IMR-90 (cell line): ENCODE data around the gene LUZP2. TPM values are rescaled to one million over a fixed set of nuclear protein-coding genes. Genes with fewer than 3 reads are reported as not detected.

ENCODE experiments used
- ATAC-seq: fragments of 200-7000 bp; cut with Tn5 transposase; 2 replicates; pipeline ENCODE4 v1.9.1; 2020; ENCODE audit warnings: low read depth, mild to moderate bottlenecking, moderate library complexity
- BruUV-seq: library from RNA; stranded (reverse); fragments of 400-500 nt; replicated peaks from 2 replicates; lab custom pipeline; 2021; lab: Mats Ljungman, UMichigan
- CTCF ChIA-PET: fragments of 300-600 bp; formaldehyde crosslinking; extraction: SDS; loops from one replicate; lab custom pipeline; 2021; ENCODE audit warnings: antibody characterized with exemption; lab: Yijun Ruan, JAX
- POLR2A ChIA-PET: fragments of 300-600 bp; sonication (Branson Sonifier 250); formaldehyde crosslinking; loops from one replicate; lab custom pipeline; 2022; ENCODE audit warnings: antibody characterized with exemption; ENCODE audit not compliant: unreplicated experiment; lab: Charles Lee
- DNase-seq: peaks from one replicate; pipeline ENCODE4 v3.0.0; 2013
- H2AFZ ChIP-seq: replicated peaks from 2 replicates; pipeline ENCODE3; 2013; ENCODE audit warnings: low read length, mild to moderate bottlenecking; ENCODE audit not compliant: poor library complexity
- H2AK5ac ChIP-seq: 2 replicates; pipeline ENCODE4 v1.6.1; 2013; ENCODE audit warnings: low read depth, low read length, inconsistent platforms
- H2AK9ac ChIP-seq: replicated peaks from 2 replicates; pipeline ENCODE3; 2013; ENCODE audit warnings: mild to moderate bottlenecking, low read depth, low read length, moderate library complexity; ENCODE audit not compliant: poor library complexity
- H2BK120ac ChIP-seq: 2 replicates; pipeline ENCODE4 v1.6.1; 2013; ENCODE audit warnings: low read depth, low read length, inconsistent platforms
- H2BK15ac ChIP-seq: 3 replicates; pipeline ENCODE4 v1.6.1; 2013; ENCODE audit warnings: low read depth, low read length, inconsistent platforms
- H2BK20ac ChIP-seq: 2 replicates; pipeline ENCODE4 v1.6.1; 2013; ENCODE audit warnings: low read depth, mild to moderate bottlenecking, inconsistent platforms, low read length, moderate library complexity
- H2BK5ac ChIP-seq: 2 replicates; pipeline ENCODE4 v1.6.1; 2013; ENCODE audit warnings: mild to moderate bottlenecking, low read depth, low read length, inconsistent platforms; ENCODE audit not compliant: poor library complexity, severe bottlenecking
- H3K14ac ChIP-seq: replicated peaks from 2 replicates; pipeline ENCODE4 v1.6.1; 2013; ENCODE audit warnings: low read depth, low read length, inconsistent platforms
- H3K18ac ChIP-seq: 2 replicates; pipeline ENCODE4 v1.6.1; 2013; ENCODE audit warnings: low read depth, low read length, control low read depth
- H3K23ac ChIP-seq: 2 replicates; pipeline ENCODE4 v1.6.1; 2013; ENCODE audit warnings: low read depth, low read length, inconsistent platforms
- H3K27ac ChIP-seq: 2 replicates; pipeline ENCODE4 v1.5.1; 2013; ENCODE audit warnings: mild to moderate bottlenecking, control low read depth, low read length; ENCODE audit not compliant: insufficient read depth
- H3K27me3 ChIP-seq: 2 replicates; pipeline ENCODE4 v1.6.1; 2013; ENCODE audit warnings: low read length; ENCODE audit not compliant: control insufficient read depth, insufficient read depth
- H3K36me3 ChIP-seq: 2 replicates; pipeline ENCODE4 v1.6.1; 2013; ENCODE audit warnings: low read length, mixed read lengths; ENCODE audit not compliant: control insufficient read depth, insufficient read depth
- H3K4ac ChIP-seq: 2 replicates; pipeline ENCODE4 v1.6.1; 2013; ENCODE audit warnings: low read depth, low read length, inconsistent platforms
- H3K4me1 ChIP-seq: 2 replicates; pipeline ENCODE4 v1.6.1; 2013; ENCODE audit warnings: low read length, mixed read lengths; ENCODE audit not compliant: control insufficient read depth, insufficient read depth
- H3K4me2 ChIP-seq: 2 replicates; pipeline ENCODE4 v1.6.1; 2013; ENCODE audit warnings: low read depth, mild to moderate bottlenecking, control low read depth, low read length, moderate library complexity
- H3K4me3 ChIP-seq: 2 replicates; pipeline ENCODE4 v1.5.1; 2013; ENCODE audit warnings: low read depth, mild to moderate bottlenecking, control low read depth, low read length, moderate library complexity; ENCODE audit not compliant: insufficient read depth
- H3K56ac ChIP-seq: 2 replicates; pipeline ENCODE4 v1.6.1; 2013; ENCODE audit warnings: low read length, inconsistent platforms; ENCODE audit not compliant: insufficient read depth; ENCODE audit errors: extremely low read depth
- H3K79me1 ChIP-seq, 2 experiments: 2 replicates each; pipeline ENCODE4 v1.6.1; 2013; ENCODE audit warnings: low read length in 2 of 2, inconsistent platforms in 1 of 2, low read depth in 1 of 2
- H3K9ac ChIP-seq: 2 replicates; pipeline ENCODE4 v1.6.1; 2013; ENCODE audit warnings: low read depth, low read length, control low read depth
- H3K9me1 ChIP-seq: 2 replicates; pipeline ENCODE4 v1.6.1; 2013; ENCODE audit warnings: low read length, inconsistent platforms; ENCODE audit not compliant: insufficient read depth
- H3K9me3 ChIP-seq: 2 replicates; pipeline ENCODE4 v1.6.1; 2013; ENCODE audit warnings: low read length; ENCODE audit not compliant: control insufficient read depth, insufficient read depth
- H4K20me1 ChIP-seq: 2 replicates; pipeline ENCODE4 v1.6.1; 2013; ENCODE audit warnings: low read length, inconsistent platforms; ENCODE audit not compliant: insufficient read depth
- H4K5ac ChIP-seq: 2 replicates; pipeline ENCODE4 v1.6.1; 2013; ENCODE audit warnings: mild to moderate bottlenecking, low read depth, low read length, control low read depth
- H4K8ac ChIP-seq, 2 experiments: 2 replicates each; pipeline ENCODE4 v1.6.1; 2013; ENCODE audit warnings: low read depth in 2 of 2, low read length in 2 of 2, control low read depth in 1 of 2, inconsistent platforms in 1 of 2
- H4K91ac ChIP-seq: 2 replicates; pipeline ENCODE4 v1.6.1; 2013; ENCODE audit warnings: low read depth, low read length, inconsistent platforms; ENCODE audit not compliant: insufficient read depth
- BHLHE40 ChIP-seq: fragments of 150-350 bp; IDR thresholded peaks from 2 replicates; pipeline ENCODE4 v1.6.1; 2016; ENCODE audit warnings: mild to moderate bottlenecking, low read depth, low read length
- CEBPB ChIP-seq: IDR thresholded peaks from 2 replicates; pipeline ENCODE4 v1.6.1; 2012; ENCODE audit warnings: low read depth, low read length, improper control_type of control experiment
- CHD1 ChIP-seq: IDR thresholded peaks from 2 replicates; pipeline ENCODE4 v1.6.1; 2012; ENCODE audit warnings: low read depth, low read length, improper control_type of control experiment
- CTCF ChIP-seq: conservative IDR thresholded peaks from 2 replicates; pipeline ENCODE4 v1.5.1; 2012; ENCODE audit warnings: mild to moderate bottlenecking, low read depth, low read length, improper control_type of control experiment
- ELK1 ChIP-seq: fragments of 150-350 bp; IDR thresholded peaks from 2 replicates; pipeline ENCODE4 v1.6.1; 2016; ENCODE audit warnings: low read depth, mild to moderate bottlenecking, low read length, moderate library complexity, borderline replicate concordance
- FOS ChIP-seq: fragments of 150-350 bp; IDR thresholded peaks from 2 replicates; pipeline ENCODE4 v1.6.1; 2016; ENCODE audit warnings: low read depth, low read length
- MAFK ChIP-seq: IDR thresholded peaks from 2 replicates; pipeline ENCODE4 v1.6.1; 2012; ENCODE audit warnings: low read depth, low read length, improper control_type of control experiment
- MAZ ChIP-seq: IDR thresholded peaks from 2 replicates; pipeline ENCODE4 v1.6.1; 2012; ENCODE audit warnings: low read depth, mild to moderate bottlenecking, low read length, improper control_type of control experiment, moderate library complexity, borderline replicate concordance
- MXI1 ChIP-seq: IDR thresholded peaks from 2 replicates; pipeline ENCODE4 v1.6.1; 2012; ENCODE audit warnings: low read depth, mild to moderate bottlenecking, low read length, moderate library complexity, borderline replicate concordance
- NFE2L2 ChIP-seq: fragments of 150-350 bp; IDR thresholded peaks from 2 replicates; pipeline ENCODE4 v1.6.1; 2016; ENCODE audit warnings: low read depth, mild to moderate bottlenecking, low read length
- POLR2A ChIP-seq: IDR thresholded peaks from 2 replicates; pipeline ENCODE4 v1.6.1; 2012; ENCODE audit warnings: mild to moderate bottlenecking, low read depth, low read length
- RAD21 ChIP-seq: IDR thresholded peaks from 2 replicates; pipeline ENCODE4 v1.6.1; 2012; ENCODE audit warnings: low read length, improper control_type of control experiment
- RCOR1 ChIP-seq: IDR thresholded peaks from 2 replicates; pipeline ENCODE4 v1.6.1; 2012; ENCODE audit warnings: mild to moderate bottlenecking, low read length, improper control_type of control experiment; ENCODE audit not compliant: insufficient replicate concordance
- SMC3 ChIP-seq: fragments of 150-350 bp; IDR thresholded peaks from 2 replicates; pipeline ENCODE4 v1.6.1; 2016; ENCODE audit warnings: low read depth, mild to moderate bottlenecking, antibody characterized with exemption, low read length, moderate library complexity
- USF2 ChIP-seq: fragments of 150-350 bp; IDR thresholded peaks from 2 replicates; pipeline ENCODE4 v1.6.1; 2017; ENCODE audit warnings: mild to moderate bottlenecking, antibody characterized with exemption, low read length, low read depth
- WGBS, 2 experiments: methylation state at CpG; one replicate each; pipeline versions ENCODE4 v1.1.5 to v1.1.7; 2013; ENCODE audit warnings: missing lambda C conversion rate in 2 of 2; ENCODE audit not compliant: insufficient read length in 1 of 2; ENCODE audit errors: extremely low coverage in 2 of 2; 5-methylcytosine and 5-hydroxymethylcytosine counted together
- dilution Hi-C: fragments of 300-500 bp; cut with HindIII; formaldehyde crosslinking; loops from one replicate; pipeline ENCODE4 v1.14.3; 2018; ENCODE audit warnings: low sequenced_read_pairs; ENCODE audit not compliant: unreplicated experiment
- in situ Hi-C: fragments of 300-500 bp; cut with MboI; formaldehyde crosslinking; loops from 3 replicates; pipeline ENCODE4 v1.14.3; 2019; ENCODE audit warnings: low sequenced_read_pairs, inconsistent platforms, mixed read lengths
- intact Hi-C: fragments of 100-400 bp; cut with micrococcal nuclease; formaldehyde crosslinking; loops from 2 replicates; pipeline ENCODE4 v1.10.0; 2022
- polyA plus RNA-seq, 3 experiments: library from polyadenylated mRNA; depleted of rRNA; stranded (reverse); fragments of >200 nt; gene quantifications; 2 replicates each; pipeline ENCODE4 v1.2.3, GENCODE V29; 2012; ENCODE audit warnings: low replicate concordance in 1 of 3
- total RNA-seq: library from RNA; depleted of rRNA; stranded (reverse); fragments of >200 nt; gene quantifications from 2 replicates; pipeline ENCODE4 v1.2.3, GENCODE V29; 2012

LUZP2 gene
- total and polyA plus RNA-seq, 2 of the 4 experiments (the other 2 are of a cell fraction), result 0.89 to 2.0 TPM

- WGBS, 2 experiments, result 95% methylated on average over 3 of the region's 3 CpGs; no CpG with 5 or more reads in 1 of the 2 experiments
- H4K5ac ChIP-seq, result no peak overlapping the region
These were observed 59.8 kb downstream of the LUZP2 start for GRCh38 chr11:24556693-24557092.

More at GRCh38 chr11:24556693-24557092, 59.8 kb downstream of the LUZP2 start:
- Histone ChIP-seq H4K8ac (no peak overlapping the region), H3K27ac (no peak overlapping the region), H3K56ac (no peak overlapping the region), H2AK5ac (no peak overlapping the region), H3K9ac (no peak overlapping the region), H4K91ac (no peak overlapping the region), H3K36me3 (no peaks in the 10 kb centered on the region), H2BK15ac (no peak overlapping the region), H3K4me3 (no peak overlapping the region), H2AFZ (no peak overlapping the region), H3K9me3 (no peaks in the 10 kb centered on the region), H2BK5ac (no peak overlapping the region), H3K14ac (no peak overlapping the region), H3K9me1 (no peaks in the 10 kb centered on the region), H3K4me1 (no peaks in the 10 kb centered on the region), H3K27me3 (no peaks in the 10 kb centered on the region), H3K4me2 (no peak overlapping the region), H2BK120ac (no peak overlapping the region), H3K18ac (no peak overlapping the region), H4K20me1 (no peaks in the 10 kb centered on the region), H3K23ac (no peak overlapping the region), H2BK20ac (no peak overlapping the region), H3K4ac (no peak overlapping the region), H2AK9ac (no peak overlapping the region), H3K79me1 (no peaks in the 10 kb centered on the region)
- intact Hi-C loops, result no loop called here
- no peak for TF ChIP-seq MAZ
- TF ChIP-seq CHD1, result no peak
- TF ChIP-seq NFE2L2, result no peak
- TF ChIP-seq BHLHE40, result no peak
- no peak for TF ChIP-seq SMC3
- TF ChIP-seq MAFK, result no peak
- TF ChIP-seq RCOR1, result no peak
- no peak for TF ChIP-seq RAD21
- TF ChIP-seq ELK1, result no peak
- no peak for TF ChIP-seq MXI1
- TF ChIP-seq FOS, result no peak
- TF ChIP-seq POLR2A, result no peak
- TF ChIP-seq CEBPB, result no peak
- TF ChIP-seq CTCF, result no peak
- no peak for TF ChIP-seq USF2
- ChIA-PET CTCF (interaction anchor here (0.6 kb wide), 1 partner anchor 741 kb away, joined by 3 read pairs; no protein-coding TSS in a partner anchor), POLR2A (no interaction called here)
- dilution Hi-C loops, result no loop called here
- BruUV-seq, result no TSS peak
- no peak for ATAC-seq
- DNase-seq, result no peak
- in situ Hi-C loops, result no loop called here
